SK-N-SH treated with all-trans-retinoic acid at 6 μM for 48 hours (cell line): ENCODE measurements around the gene TCTN1.
"Not testable (repeated sequence)": the region's sequence is repeated elsewhere in the genome, so short reads cannot be mapped to it uniquely, and the experiment has no call there.

Experiments
- ATAC-seq: fragments of 200-7000 bp; cut with Tn5 transposase; 3 replicates; pipeline ENCODE4 v1.9.1; 2020; ENCODE audit warnings: mild to moderate bottlenecking, moderate library complexity
- ARNTL ChIP-seq: fragments of 450-650 bp; formaldehyde crosslinking; IDR thresholded peaks from 2 replicates; pipeline ENCODE4 v1.5.0; 2020; ENCODE audit warnings: low read depth, mild to moderate bottlenecking, moderate library complexity, borderline replicate concordance
- CSDC2 ChIP-seq: fragments of 250-450 bp; sonication (Bioruptor Pico); IDR thresholded peaks from 2 replicates; pipeline ENCODE4 v1.5.0; 2020; ENCODE audit warnings: mild to moderate bottlenecking, moderate library complexity
- ESRRG ChIP-seq: fragments of 250-450 bp; sonication (Bioruptor Pico); IDR thresholded peaks from 2 replicates; pipeline ENCODE4 v1.6.1; 2021; ENCODE audit warnings: mild to moderate bottlenecking
- GLIS3 ChIP-seq: fragments of 250-450 bp; sonication (Bioruptor Pico); IDR thresholded peaks from 2 replicates; pipeline ENCODE4 v1.5.0; 2020; ENCODE audit warnings: mild to moderate bottlenecking, moderate library complexity
- ISL1 ChIP-seq: fragments of 250-450 bp; sonication (Bioruptor Pico); IDR thresholded peaks from 2 replicates; pipeline ENCODE4 v2.1.2; 2022; ENCODE audit warnings: mild to moderate bottlenecking, moderate library complexity
- OSR1 ChIP-seq: fragments of 250-450 bp; sonication (Bioruptor Pico); IDR thresholded peaks from 2 replicates; pipeline ENCODE4 v1.8.0; 2022; ENCODE audit warnings: moderate library complexity, mild to moderate bottlenecking, inconsistent platforms
- PPARA ChIP-seq: fragments of 250-450 bp; sonication (Bioruptor Pico); IDR thresholded peaks from 2 replicates; pipeline ENCODE4 v1.5.0; 2020; ENCODE audit warnings: mild to moderate bottlenecking, borderline replicate concordance
- RARB ChIP-seq: fragments of 250-450 bp; sonication (Bioruptor Pico); IDR thresholded peaks from 2 replicates; pipeline ENCODE4 v1.8.0; 2021; ENCODE audit warnings: mild to moderate bottlenecking, moderate library complexity
- SNAI2 ChIP-seq: fragments of 250-450 bp; sonication (Bioruptor Pico); IDR thresholded peaks from 2 replicates; pipeline ENCODE4 v1.5.0; 2020; ENCODE audit warnings: mild to moderate bottlenecking, moderate library complexity
- TCF4 ChIP-seq: fragments of 250-450 bp; sonication (Bioruptor Pico); IDR thresholded peaks from 2 replicates; pipeline ENCODE4 v1.8.0; 2021; ENCODE audit warnings: mild to moderate bottlenecking, moderate library complexity, borderline replicate concordance
- TOX ChIP-seq: fragments of 250-450 bp; sonication (Bioruptor Pico); IDR thresholded peaks from 2 replicates; pipeline ENCODE4 v1.8.0; 2021; ENCODE audit warnings: mild to moderate bottlenecking, moderate library complexity, borderline replicate concordance
- ZC3H10 ChIP-seq: fragments of 250-450 bp; sonication (Bioruptor Pico); IDR thresholded peaks from 2 replicates; pipeline ENCODE4 v1.5.1; 2021; ENCODE audit warnings: mild to moderate bottlenecking, moderate library complexity
- ZFP3 ChIP-seq: fragments of 250-450 bp; sonication (Bioruptor Pico); IDR thresholded peaks from 2 replicates; pipeline ENCODE4 v1.5.0; 2020; ENCODE audit warnings: mild to moderate bottlenecking, moderate library complexity
- ZFP30 ChIP-seq: fragments of 450-650 bp; formaldehyde crosslinking; IDR thresholded peaks from 2 replicates; pipeline ENCODE4 v1.5.0; 2022; ENCODE audit warnings: mild to moderate bottlenecking, moderate library complexity
- ZNF565 ChIP-seq: fragments of 450-650 bp; formaldehyde crosslinking; conservative IDR thresholded peaks from 2 replicates; pipeline ENCODE4 v1.5.0; 2020; ENCODE audit warnings: low read depth, mild to moderate bottlenecking, moderate library complexity
- ZNF8 ChIP-seq: fragments of 450-650 bp; formaldehyde crosslinking; IDR thresholded peaks from 2 replicates; pipeline ENCODE4 v1.5.0; 2020; ENCODE audit warnings: mild to moderate bottlenecking, moderate library complexity
- TF ChIP-seq, protein P1 (sequence below): fragments of 250-450 bp; sonication (Bioruptor Pico); IDR thresholded peaks from 2 replicates; pipeline ENCODE4 v1.5.0; 2020; ENCODE audit warnings: mild to moderate bottlenecking, moderate library complexity
- TF ChIP-seq, protein P2 (sequence below): fragments of 250-450 bp; sonication (Bioruptor Pico); IDR thresholded peaks from 2 replicates; pipeline ENCODE4 v1.5.1; 2021; ENCODE audit warnings: mild to moderate bottlenecking, moderate library complexity
- TF ChIP-seq, protein P3 (sequence below): fragments of 250-450 bp; sonication (Bioruptor Pico); IDR thresholded peaks from 2 replicates; pipeline ENCODE4 v1.8.0; 2020; ENCODE audit warnings: mild to moderate bottlenecking, moderate library complexity, borderline replicate concordance
- TF ChIP-seq, protein P4 (sequence below): fragments of 250-450 bp; sonication (Bioruptor Pico); IDR thresholded peaks from 2 replicates; pipeline ENCODE4 v1.5.1; 2020; ENCODE audit warnings: low read depth, mild to moderate bottlenecking, moderate library complexity
- TF ChIP-seq, protein P5 (sequence below): fragments of 250-450 bp; sonication (Bioruptor Pico); IDR thresholded peaks from 2 replicates; pipeline ENCODE4 v1.8.0; 2021; ENCODE audit warnings: low read depth, mild to moderate bottlenecking, moderate library complexity, borderline replicate concordance

Gene TCTN1

DNA sequence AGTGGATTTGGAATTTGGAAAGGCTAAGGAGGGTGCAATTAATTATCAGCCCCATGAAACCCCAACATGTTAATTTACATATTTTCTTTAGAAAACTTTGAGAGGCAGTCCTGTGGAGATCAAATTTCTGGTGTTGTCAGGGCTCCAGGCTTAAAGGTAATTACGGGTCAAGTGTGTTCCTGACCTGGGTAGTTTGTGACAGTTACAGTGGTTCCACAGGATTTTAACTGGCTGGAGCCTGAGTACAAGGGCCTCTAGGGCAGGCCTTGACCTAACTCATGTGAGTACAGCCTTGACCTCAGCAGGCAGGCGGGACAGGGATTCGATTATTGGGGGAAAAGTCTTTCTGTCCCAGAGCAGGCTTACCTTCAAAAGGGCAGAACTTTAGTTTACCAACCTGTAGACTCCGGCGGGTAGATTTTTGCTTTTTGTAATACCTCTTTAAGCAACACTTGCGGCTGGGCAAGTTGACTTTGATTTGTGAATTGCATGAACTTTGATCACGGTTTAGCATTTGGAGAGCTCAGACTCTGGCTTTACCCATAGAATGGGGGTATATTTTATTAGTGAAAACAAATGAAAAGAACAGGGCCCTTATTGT lies 22.4 kb upstream of the TCTN1 start:
- ATAC-seq: peak; percentile 42
- TF ChIP-seq RARB (CRISPR knock-in tag) (no peak), ZFP30 (CRISPR knock-in tag) (no peak)

DNA sequence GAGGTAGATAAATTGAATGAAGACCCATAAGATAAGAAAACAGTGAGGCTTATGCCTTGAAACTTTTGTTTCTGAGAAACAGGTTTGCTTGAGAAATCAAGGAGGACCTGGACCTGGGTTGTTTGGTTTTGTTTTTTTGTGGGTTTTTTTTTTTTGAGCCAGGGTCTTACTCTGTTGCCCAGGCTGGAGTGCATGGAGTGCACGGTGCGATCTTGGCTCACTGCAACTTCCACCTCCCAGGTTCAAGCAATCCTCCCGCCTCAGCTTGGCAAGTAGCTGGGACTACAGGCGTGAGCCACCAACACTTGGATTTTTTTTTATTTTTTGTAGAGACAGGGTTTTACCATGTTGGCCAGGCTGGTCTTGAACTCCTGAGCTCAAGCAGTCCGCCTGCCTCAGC lies 21.9 kb upstream of the TCTN1 start:
- TF ChIP-seq, protein P1, sequence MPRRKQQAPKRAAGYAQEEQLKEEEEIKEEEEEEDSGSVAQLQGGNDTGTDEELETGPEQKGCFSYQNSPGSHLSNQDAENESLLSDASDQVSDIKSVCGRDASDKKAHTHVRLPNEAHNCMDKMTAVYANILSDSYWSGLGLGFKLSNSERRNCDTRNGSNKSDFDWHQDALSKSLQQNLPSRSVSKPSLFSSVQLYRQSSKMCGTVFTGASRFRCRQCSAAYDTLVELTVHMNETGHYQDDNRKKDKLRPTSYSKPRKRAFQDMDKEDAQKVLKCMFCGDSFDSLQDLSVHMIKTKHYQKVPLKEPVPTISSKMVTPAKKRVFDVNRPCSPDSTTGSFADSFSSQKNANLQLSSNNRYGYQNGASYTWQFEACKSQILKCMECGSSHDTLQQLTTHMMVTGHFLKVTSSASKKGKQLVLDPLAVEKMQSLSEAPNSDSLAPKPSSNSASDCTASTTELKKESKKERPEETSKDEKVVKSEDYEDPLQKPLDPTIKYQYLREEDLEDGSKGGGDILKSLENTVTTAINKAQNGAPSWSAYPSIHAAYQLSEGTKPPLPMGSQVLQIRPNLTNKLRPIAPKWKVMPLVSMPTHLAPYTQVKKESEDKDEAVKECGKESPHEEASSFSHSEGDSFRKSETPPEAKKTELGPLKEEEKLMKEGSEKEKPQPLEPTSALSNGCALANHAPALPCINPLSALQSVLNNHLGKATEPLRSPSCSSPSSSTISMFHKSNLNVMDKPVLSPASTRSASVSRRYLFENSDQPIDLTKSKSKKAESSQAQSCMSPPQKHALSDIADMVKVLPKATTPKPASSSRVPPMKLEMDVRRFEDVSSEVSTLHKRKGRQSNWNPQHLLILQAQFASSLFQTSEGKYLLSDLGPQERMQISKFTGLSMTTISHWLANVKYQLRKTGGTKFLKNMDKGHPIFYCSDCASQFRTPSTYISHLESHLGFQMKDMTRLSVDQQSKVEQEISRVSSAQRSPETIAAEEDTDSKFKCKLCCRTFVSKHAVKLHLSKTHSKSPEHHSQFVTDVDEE (CRISPR knock-in tag): no peak
- TF ChIP-seq ARNTL (no peak), ZNF8 (CRISPR knock-in tag) (no peak), ZNF565 (no peak), GLIS3 (no peak), TCF4 (CRISPR knock-in tag) (no peak), ZC3H10 (CRISPR knock-in tag) (no peak), RARB (CRISPR knock-in tag) (no peak), CSDC2 (no peak), ZFP30 (CRISPR knock-in tag) (no peak), OSR1 (CRISPR knock-in tag) (no peak), ISL1 (CRISPR knock-in tag) (no peak), ESRRG (CRISPR knock-in tag) (no peak), SNAI2 (CRISPR knock-in tag) (no peak), TOX (CRISPR knock-in tag) (no peak), PPARA (CRISPR knock-in tag) (no peak), ZFP3 (CRISPR knock-in tag) (no peak)
- TF ChIP-seq, protein P2, sequence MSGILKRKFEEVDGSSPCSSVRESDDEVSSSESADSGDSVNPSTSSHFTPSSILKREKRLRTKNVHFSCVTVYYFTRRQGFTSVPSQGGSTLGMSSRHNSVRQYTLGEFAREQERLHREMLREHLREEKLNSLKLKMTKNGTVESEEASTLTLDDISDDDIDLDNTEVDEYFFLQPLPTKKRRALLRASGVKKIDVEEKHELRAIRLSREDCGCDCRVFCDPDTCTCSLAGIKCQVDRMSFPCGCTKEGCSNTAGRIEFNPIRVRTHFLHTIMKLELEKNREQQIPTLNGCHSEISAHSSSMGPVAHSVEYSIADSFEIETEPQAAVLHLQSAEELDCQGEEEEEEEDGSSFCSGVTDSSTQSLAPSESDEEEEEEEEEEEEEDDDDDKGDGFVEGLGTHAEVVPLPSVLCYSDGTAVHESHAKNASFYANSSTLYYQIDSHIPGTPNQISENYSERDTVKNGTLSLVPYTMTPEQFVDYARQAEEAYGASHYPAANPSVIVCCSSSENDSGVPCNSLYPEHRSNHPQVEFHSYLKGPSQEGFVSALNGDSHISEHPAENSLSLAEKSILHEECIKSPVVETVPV (CRISPR knock-in tag): no peak
- TF ChIP-seq, protein P3, sequence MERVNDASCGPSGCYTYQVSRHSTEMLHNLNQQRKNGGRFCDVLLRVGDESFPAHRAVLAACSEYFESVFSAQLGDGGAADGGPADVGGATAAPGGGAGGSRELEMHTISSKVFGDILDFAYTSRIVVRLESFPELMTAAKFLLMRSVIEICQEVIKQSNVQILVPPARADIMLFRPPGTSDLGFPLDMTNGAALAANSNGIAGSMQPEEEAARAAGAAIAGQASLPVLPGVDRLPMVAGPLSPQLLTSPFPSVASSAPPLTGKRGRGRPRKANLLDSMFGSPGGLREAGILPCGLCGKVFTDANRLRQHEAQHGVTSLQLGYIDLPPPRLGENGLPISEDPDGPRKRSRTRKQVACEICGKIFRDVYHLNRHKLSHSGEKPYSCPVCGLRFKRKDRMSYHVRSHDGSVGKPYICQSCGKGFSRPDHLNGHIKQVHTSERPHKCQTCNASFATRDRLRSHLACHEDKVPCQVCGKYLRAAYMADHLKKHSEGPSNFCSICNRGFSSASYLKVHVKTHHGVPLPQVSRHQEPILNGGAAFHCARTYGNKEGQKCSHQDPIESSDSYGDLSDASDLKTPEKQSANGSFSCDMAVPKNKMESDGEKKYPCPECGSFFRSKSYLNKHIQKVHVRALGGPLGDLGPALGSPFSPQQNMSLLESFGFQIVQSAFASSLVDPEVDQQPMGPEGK (CRISPR knock-in tag): no peak
- TF ChIP-seq, protein P4, sequence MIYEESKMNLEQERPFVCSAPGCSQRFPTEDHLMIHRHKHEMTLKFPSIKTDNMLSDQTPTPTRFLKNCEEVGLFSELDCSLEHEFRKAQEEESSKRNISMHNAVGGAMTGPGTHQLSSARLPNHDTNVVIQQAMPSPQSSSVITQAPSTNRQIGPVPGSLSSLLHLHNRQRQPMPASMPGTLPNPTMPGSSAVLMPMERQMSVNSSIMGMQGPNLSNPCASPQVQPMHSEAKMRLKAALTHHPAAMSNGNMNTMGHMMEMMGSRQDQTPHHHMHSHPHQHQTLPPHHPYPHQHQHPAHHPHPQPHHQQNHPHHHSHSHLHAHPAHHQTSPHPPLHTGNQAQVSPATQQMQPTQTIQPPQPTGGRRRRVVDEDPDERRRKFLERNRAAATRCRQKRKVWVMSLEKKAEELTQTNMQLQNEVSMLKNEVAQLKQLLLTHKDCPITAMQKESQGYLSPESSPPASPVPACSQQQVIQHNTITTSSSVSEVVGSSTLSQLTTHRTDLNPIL: no peak
- no peak for ATAC-seq

DNA sequence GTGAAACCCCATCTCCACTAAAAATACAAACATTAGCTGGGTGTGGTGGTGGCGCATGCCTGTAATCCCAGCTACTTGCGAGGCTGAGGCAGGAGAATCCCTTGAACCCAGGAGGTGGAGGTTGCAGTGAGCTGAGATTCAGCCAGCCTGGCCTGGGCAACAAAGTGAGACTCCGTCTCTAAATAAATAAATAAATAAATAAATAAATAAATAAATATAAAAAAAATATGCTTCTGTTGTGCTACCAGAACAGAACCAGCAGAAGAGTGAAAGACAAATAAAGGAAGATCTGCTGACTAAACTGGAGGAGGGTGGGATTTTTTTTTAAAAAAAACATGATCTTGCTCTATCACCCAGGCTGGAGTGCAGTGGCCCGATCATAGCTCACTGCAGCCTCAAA lies 21.0 kb upstream of the TCTN1 start:
- not testable (repeated sequence) for ATAC-seq

DNA sequence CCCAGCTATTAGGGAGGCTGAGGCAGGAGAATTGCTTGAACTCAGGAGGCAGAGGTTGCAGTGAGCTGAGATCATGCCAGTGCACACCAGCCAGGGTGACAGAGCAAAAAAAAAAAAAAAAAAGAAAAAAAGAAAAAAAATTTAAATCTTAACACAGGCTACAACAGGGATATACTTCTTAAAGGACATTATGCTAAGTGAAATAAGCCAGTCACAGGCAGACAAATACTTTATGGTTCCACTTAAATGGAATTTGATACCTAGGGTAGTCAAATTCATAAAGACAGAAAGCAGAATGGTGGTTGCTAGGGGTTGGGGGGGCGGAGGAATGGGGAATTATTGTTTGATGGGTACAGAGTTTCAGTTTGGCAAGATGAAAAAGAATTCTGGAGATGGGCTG lies 16.0 kb upstream of the TCTN1 start:
- ATAC-seq: peak; percentile 59
- TF ChIP-seq, protein P2 (CRISPR knock-in tag): no peak
- TF ChIP-seq, protein P5, sequence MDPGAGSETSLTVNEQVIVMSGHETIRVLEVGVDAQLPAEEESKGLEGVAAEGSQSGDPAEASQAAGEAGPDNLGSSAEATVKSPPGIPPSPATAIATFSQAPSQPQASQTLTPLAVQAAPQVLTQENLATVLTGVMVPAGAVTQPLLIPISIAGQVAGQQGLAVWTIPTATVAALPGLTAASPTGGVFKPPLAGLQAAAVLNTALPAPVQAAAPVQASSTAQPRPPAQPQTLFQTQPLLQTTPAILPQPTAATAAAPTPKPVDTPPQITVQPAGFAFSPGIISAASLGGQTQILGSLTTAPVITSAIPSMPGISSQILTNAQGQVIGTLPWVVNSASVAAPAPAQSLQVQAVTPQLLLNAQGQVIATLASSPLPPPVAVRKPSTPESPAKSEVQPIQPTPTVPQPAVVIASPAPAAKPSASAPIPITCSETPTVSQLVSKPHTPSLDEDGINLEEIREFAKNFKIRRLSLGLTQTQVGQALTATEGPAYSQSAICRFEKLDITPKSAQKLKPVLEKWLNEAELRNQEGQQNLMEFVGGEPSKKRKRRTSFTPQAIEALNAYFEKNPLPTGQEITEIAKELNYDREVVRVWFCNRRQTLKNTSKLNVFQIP (CRISPR knock-in tag): no peak
- TF ChIP-seq OSR1 (CRISPR knock-in tag): no peak
- TF ChIP-seq, protein P3 (CRISPR knock-in tag): no peak
